Hypothalamus (tissue), 51 donors: ENCODE results near the gene CRLF1.
"Not testable (repeated sequence)": the region's sequence is repeated elsewhere in the genome, so short reads cannot be mapped to it uniquely, and the experiment has no call there.

ENCODE experiments used
- DNase-seq, 51 donors: peaks; one replicate each; lab custom pipeline; 2025; lab: John Stamatoyannopoulos, UW

Gene CRLF1

GRCh38 chr19:18596752-18597157, 9.8 kb downstream of the CRLF1 start:
- peak in 3 of 51 donors; percentile 8 to 19 (median 16) for DNase-seq

- no peak for DNase-seq
Measured at GRCh38 chr19:18595475-18595874, 11.1 kb downstream of the CRLF1 start.

GRCh38 chr19:18594824-18595373, 11.7 kb downstream of the CRLF1 start:
- no peak for DNase-seq

- peak in 37 of 51 donors; percentile 7 to 70 (median 40) for DNase-seq
Measured at GRCh38 chr19:18594096-18594823, 12.3 kb downstream of the CRLF1 start.

- DNase-seq = peak in 2 of 51 donors; percentile 5 to 6
Measured at GRCh38 chr19:18593367-18594095, 13.1 kb downstream of the CRLF1 start.

GRCh38 chr19:18592732-18593131, 13.9 kb downstream of the CRLF1 start:
- DNase-seq = not testable (repeated sequence)

- DNase-seq = no peak
Measured at GRCh38 chr19:18591735-18592385, 14.7 kb downstream of the CRLF1 start.

GRCh38 chr19:18590273-18591272, 16.0 kb downstream of the CRLF1 start:
- DNase-seq = peak in 48 of 51 donors; percentile 13 to 89 (median 68)

GRCh38 chr19:18589380-18590272, 17.0 kb downstream of the CRLF1 start:
- peak in 26 of 51 donors; percentile 10 to 67 (median 33) for DNase-seq

GRCh38 chr19:18588611-18589379, 17.8 kb downstream of the CRLF1 start, which contains the start of gene REX1BD:
Gene REX1BD, plus strand, starts transcription at chr19:18588798. Its CDS starts 4 bp downstream, at chr19:18588802.
- DNase-seq = peak; percentile 23 to 88 (median 69)

- DNase-seq = no peak
Measured at GRCh38 chr19:18587962-18588610, 18.5 kb downstream of the CRLF1 start.

GRCh38 chr19:18587561-18587960, 19.0 kb downstream of the CRLF1 start:
- no peak for DNase-seq

- DNase-seq = no peak
Measured at GRCh38 chr19:18586306-18586705, 20.3 kb downstream of the CRLF1 start.

GRCh38 chr19:18580311-18580710, 26.3 kb downstream of the CRLF1 start:
- no peak for DNase-seq

- no peak for DNase-seq
Measured at GRCh38 chr19:18577365-18577914, 29.2 kb downstream of the CRLF1 start.

- DNase-seq = no peak
Measured at GRCh38 chr19:18576383-18576782, 30.2 kb downstream of the CRLF1 start.

GRCh38 chr19:18574691-18575291, 31.8 kb downstream of the CRLF1 start:
- DNase-seq = no peak
